H1 (cell line): Measurements from ENCODE around the gene TBC1D13. TPM values are rescaled to one million over a fixed set of nuclear protein-coding genes. Genes with fewer than 3 reads are reported as not detected.
A peak's percentile ranks its signal among the peaks of the same experiment; 100 is the strongest.

ENCODE experiments used
- BCL11A ChIP-seq, 2 experiments: IDR thresholded peaks; one replicate each; pipeline ENCODE4 v1.6.1; 2011; ENCODE audit warnings: low read depth in 2 of 2, low read length in 2 of 2, mild to moderate bottlenecking in 2 of 2
- FOSL1 ChIP-seq: IDR thresholded peaks from 2 replicates; pipeline ENCODE4 v1.6.1; 2011; ENCODE audit warnings: mild to moderate bottlenecking, low read depth, low read length, moderate library complexity; ENCODE audit not compliant: insufficient read depth
- KDM4A ChIP-seq: IDR thresholded peaks from one replicate; pipeline ENCODE4 v1.7.1; 2012; ENCODE audit warnings: low read depth, mild to moderate bottlenecking, moderate library complexity, low read length, inconsistent platforms; ENCODE audit not compliant: severe bottlenecking
- KDM5A ChIP-seq: fragments of 200-600 bp; IDR thresholded peaks from 2 replicates; pipeline ENCODE4 v1.7.1; 2012; ENCODE audit warnings: mild to moderate bottlenecking, low read length, inconsistent platforms, mixed read lengths
- NRF1 ChIP-seq: IDR thresholded peaks from 2 replicates; pipeline ENCODE4 v1.6.1; 2011; ENCODE audit warnings: mild to moderate bottlenecking, low read depth, low read length, improper control_type of control experiment
- POU5F1 ChIP-seq: IDR thresholded peaks from 2 replicates; pipeline ENCODE4 v1.6.1; 2011; ENCODE audit warnings: low read depth, mild to moderate bottlenecking, low read length, moderate library complexity
- RNF2 ChIP-seq: fragments of 200-900, 300-1000 bp; sonication (generic); IDR thresholded peaks from 2 replicates; pipeline ENCODE4 v1.7.1; 2016; ENCODE audit warnings: borderline replicate concordance, low read depth, mild to moderate bottlenecking, antibody characterized with exemption, low read length; ENCODE audit not compliant: poor library complexity, severe bottlenecking; ENCODE audit errors: missing control alignments
- USF2 ChIP-seq: IDR thresholded peaks from 2 replicates; pipeline ENCODE4 v1.6.1; 2011; ENCODE audit warnings: low read length, improper control_type of control experiment
- polyA plus RNA-seq, 7 experiments: library from polyadenylated mRNA; depleted of rRNA in 3 of 7; stranded (reverse) in 5 of 7; unstranded in 2 of 7; fragments of >200 nt in 5 of 7; fragments of 200-250 nt in 2 of 7; gene quantifications; 1 replicate in 5 of 7; 2 replicates in 1 of 7; 4 replicates in 1 of 7; pipeline versions ENCODE4 v1.2.1 to v1.2.3, GENCODE V29; 2011 to 2013; ENCODE audit warnings: missing spikeins in 2 of 7, mixed read lengths in 2 of 7
- total RNA-seq: library from RNA; stranded (reverse); fragmentation: NEBNext Ultra II Directional; extraction: Animal tissue kit (Norgen Biotek cat#: 25700); gene quantifications from 2 replicates; pipeline ENCODE4 v1.2.1, GENCODE V29; 2021

The TBC1D13 gene
- total and polyA plus RNA-seq, 2 of the 8 experiments (the other 6 are each of a cell fraction or from before 2014, with no cell fraction given) = 21.3 to 24.7 TPM

GRCh38 chr9:128818839-128819715, 32.0 kb downstream of the TBC1D13 start (continued):
- TF ChIP-seq BCL11A (IDR thresholded peaks at IDR 0.05; ENCODE audit: low read depth in 2 of 2, low read length in 2 of 2) (no peak), KDM4A (peak; percentile 90), USF2 (no peak), NRF1 (no peak), KDM5A (no peak), FOSL1 (no peak), RNF2 (peak; percentile 13), POU5F1 (no peak)
